ENCODE results near the gene SH2D4B.

SH2D4B gene

DNA sequence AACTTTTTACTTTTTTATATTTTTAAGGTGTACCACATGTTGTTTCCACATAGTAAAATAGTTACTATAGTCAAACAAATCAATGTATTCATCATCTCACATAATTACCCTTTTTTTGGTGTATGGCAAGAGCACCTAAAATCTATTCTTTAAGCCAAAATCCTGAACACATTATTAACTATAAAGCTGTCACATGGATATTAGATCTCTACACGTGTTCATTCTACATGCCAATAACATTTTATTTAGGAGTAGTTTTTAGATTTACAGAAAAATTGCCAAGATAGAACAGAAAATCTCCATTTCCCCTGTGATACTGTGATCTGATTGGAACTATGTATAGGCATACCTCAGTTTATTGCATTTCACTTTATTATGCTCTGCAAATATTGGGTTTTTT, 137.1 kb downstream of the SH2D4B start:
- DNase-seq (ENCODE audit: low read depth in 1 of 2, low spot score in 1 of 2) = no peak

DNA sequence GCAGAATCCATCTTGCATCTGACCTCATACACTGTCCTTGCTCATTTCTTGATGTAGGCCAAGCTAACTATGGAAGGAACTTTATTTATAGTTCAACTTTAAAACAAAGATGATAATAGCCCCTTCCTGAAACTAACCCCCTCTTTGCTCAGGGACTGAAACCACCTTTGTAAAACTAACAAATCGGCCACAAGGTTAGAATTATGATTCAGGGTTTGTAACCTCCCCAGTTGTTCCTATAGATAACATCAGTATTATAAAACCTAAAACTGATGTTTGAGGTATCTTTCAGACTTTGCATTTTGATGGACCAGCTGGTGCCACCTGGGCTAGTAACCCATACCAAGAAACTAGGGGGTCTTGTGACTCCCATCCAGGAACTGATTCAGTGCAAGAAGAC, 143.4 kb downstream of the SH2D4B start:
- no peak for DNase-seq (ENCODE audit: low read depth in 1 of 2, low spot score in 1 of 2)

DNA sequence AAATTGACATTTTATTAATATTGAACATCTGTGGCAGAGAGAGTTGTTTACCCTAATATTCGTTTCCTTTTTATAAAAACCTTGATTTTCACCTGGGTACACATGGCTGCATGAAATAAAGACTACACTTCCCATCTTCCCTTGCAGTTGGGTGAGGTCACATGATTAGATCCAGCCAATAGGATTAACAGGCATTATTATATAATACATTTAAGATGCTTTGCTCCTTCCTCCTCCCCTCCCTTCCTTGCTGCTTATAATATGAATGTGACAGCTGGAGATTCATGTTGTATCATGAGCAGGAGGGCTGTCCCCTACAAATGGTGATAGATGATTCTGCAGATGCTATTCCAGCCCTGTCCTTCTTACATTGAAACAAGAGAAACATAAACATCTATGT, 146.6 kb downstream of the SH2D4B start:
- no peak for DNase-seq (ENCODE audit: low read depth in 1 of 2, low spot score in 1 of 2)

- no peak for DNase-seq (ENCODE audit: low read depth in 1 of 2, low spot score in 1 of 2)
These were observed 147.7 kb downstream of the SH2D4B start for GRCh38 chr10:80685355-80685754.

GRCh38 chr10:80686734-80687475, 149.2 kb downstream of the SH2D4B start:
- no peak for DNase-seq (ENCODE audit: low read depth in 1 of 2, low spot score in 1 of 2)

DNA sequence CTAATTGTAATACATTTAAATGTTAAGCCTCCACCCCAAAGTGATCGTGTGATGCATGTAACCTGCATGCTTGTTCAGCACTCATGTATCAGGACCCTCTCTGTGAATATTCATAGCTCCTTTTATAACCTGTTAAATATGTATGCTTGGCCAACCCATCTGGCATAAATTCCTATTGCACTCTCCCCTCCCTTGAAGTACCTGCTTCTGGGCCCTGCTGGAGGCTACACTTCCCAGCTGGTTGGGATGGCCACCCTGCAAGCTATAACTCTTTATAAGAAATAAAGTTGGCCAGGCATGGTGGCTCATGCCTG, 149.7 kb downstream of the SH2D4B start:
- DNase-seq (ENCODE audit: low read depth in 1 of 2, low spot score in 1 of 2) = no peak

- no peak for DNase-seq (ENCODE audit: low read depth in 1 of 2, low spot score in 1 of 2)
These were observed 152.7 kb downstream of the SH2D4B start for GRCh38 chr10:80690434-80690833.

- no peak for DNase-seq (ENCODE audit: low read depth in 1 of 2, low spot score in 1 of 2)
These were observed 153.7 kb downstream of the SH2D4B start for GRCh38 chr10:80691441-80691840.

GRCh38 chr10:80693565-80693964, 155.9 kb downstream of the SH2D4B start:
- no peak for DNase-seq (ENCODE audit: low read depth in 1 of 2, low spot score in 1 of 2)

DNA sequence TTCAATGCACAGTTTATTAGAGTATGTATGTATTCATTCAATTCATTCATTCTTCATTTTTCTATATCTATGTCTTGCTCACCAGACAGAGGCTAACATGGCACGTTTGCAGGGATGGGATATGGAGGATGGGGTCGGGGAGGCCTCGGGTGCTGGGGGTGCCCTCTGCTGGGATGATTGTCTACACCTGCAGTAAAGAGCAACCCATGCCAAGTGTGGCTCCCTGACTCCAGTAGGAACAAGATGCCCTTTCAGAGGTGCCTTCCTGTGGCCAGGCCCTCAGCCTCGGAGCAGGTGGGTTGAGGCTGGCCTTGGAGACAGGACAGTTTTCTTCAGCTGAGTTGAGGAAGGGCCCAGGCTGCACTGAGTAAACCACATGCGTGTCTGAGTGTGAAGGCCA, 157.2 kb downstream of the SH2D4B start:
- no peak for DNase-seq (ENCODE audit: low read depth in 1 of 2, low spot score in 1 of 2)
